Testis (tissue), 3 donors: ENCODE data around the gene HMCN2. TPM values are rescaled to one million over a fixed set of nuclear protein-coding genes. Genes with fewer than 3 reads are reported as not detected.

Experiments used
- DNase-seq: peaks from one replicate; pipeline ENCODE4 v3.0.0-alpha.2; 2019
- H3K27ac ChIP-seq, 2 donors: fragments of 200-600 bp; sonication (generic); one replicate each; pipeline ENCODE4 v1.5.1; 2019
- H3K27me3 ChIP-seq: fragments of 200-600 bp; sonication (generic); one replicate; pipeline ENCODE4 v1.5.1; 2019
- H3K36me3 ChIP-seq: fragments of 200-600 bp; sonication (generic); one replicate; pipeline ENCODE4 v1.5.1; 2017; ENCODE audit warnings: low read depth; ENCODE audit errors: missing control alignments
- H3K4me1 ChIP-seq: fragments of 200-600 bp; sonication (generic); one replicate; pipeline ENCODE4 v1.5.1; 2019
- H3K4me3 ChIP-seq, 2 donors: fragments of 200-600 bp; sonication (generic); one replicate each; pipeline ENCODE4 v1.5.1; 2017 to 2019
- H3K9me3 ChIP-seq: fragments of 200-600 bp; sonication (generic); one replicate; pipeline ENCODE4 v1.5.1; 2017
- POLR2A ChIP-seq: fragments of 450-650 bp; IDR thresholded peaks from one replicate; pipeline ENCODE4 v1.6.1; 2017; ENCODE audit warnings: antibody characterized with exemption, mild to moderate bottlenecking, moderate library complexity
- WGBS, 2 donors: methylation state at CpG; one replicate each; pipeline ENCODE4 v1.1.5; 2018; 5-methylcytosine and 5-hydroxymethylcytosine counted together
- intact Hi-C: fragments of 100-400 bp; cut with DNase I; formaldehyde crosslinking; loops from one replicate; pipeline ENCODE4 v1.15.1; 2023; ENCODE audit warnings: low total_unique reads
- polyA plus RNA-seq: library from polyadenylated mRNA; stranded (reverse); fragments of 350-450 nt; fragmentation: Illumina TruSeq; extraction: RNeasy Lipid Tissue Mini Kit (QIAGEN cat#74804); gene quantifications from one replicate; pipeline ENCODE4 v1.2.3, GENCODE V29; 2014; ENCODE audit warnings: low read depth, low replicate concordance; ENCODE audit not compliant: insufficient read depth
- total RNA-seq, 2 donors: library from RNA; depleted of rRNA; stranded (reverse); fragments of >200 nt; gene quantifications; one replicate each; pipeline ENCODE4 v1.2.3, GENCODE V29; 2016
- TF ChIP-seq, protein P1 (sequence below), 3 experiments: fragments of 450-650 bp in 2 of 3; fragments of 200-600 bp in 1 of 3; sonication (generic) in 1 of 3; IDR thresholded peaks; one replicate each; pipeline ENCODE4 v1.5.1; 2016 to 2019; ENCODE audit warnings: antibody characterized with exemption in 3 of 3, mild to moderate bottlenecking in 2 of 3, moderate library complexity in 1 of 3

Gene HMCN2
- total and polyA plus RNA-seq, 3 donors from 2014 or later: 10.2 to 17.7 (median 15.5) TPM

GRCh38 chr9:130237763-130238524 lies 27.6 kb upstream of the HMCN2 start:
- intact Hi-C loops: loop anchor here (5.0 to 10.0 kb wide), 2 partner anchors 131 to 353 kb away; no protein-coding TSS in a partner anchor
- WGBS, 2 donors: 83 to 88% methylated on average over 17 of the region's 17 CpGs
- no peak overlapping the region for H3K27ac ChIP-seq
- no peaks in the 10 kb centered on the region for H3K4me1 ChIP-seq
- no peaks in the 10 kb centered on the region for H3K27me3 ChIP-seq
- no peak for TF ChIP-seq POLR2A
- TF ChIP-seq, protein P1, sequence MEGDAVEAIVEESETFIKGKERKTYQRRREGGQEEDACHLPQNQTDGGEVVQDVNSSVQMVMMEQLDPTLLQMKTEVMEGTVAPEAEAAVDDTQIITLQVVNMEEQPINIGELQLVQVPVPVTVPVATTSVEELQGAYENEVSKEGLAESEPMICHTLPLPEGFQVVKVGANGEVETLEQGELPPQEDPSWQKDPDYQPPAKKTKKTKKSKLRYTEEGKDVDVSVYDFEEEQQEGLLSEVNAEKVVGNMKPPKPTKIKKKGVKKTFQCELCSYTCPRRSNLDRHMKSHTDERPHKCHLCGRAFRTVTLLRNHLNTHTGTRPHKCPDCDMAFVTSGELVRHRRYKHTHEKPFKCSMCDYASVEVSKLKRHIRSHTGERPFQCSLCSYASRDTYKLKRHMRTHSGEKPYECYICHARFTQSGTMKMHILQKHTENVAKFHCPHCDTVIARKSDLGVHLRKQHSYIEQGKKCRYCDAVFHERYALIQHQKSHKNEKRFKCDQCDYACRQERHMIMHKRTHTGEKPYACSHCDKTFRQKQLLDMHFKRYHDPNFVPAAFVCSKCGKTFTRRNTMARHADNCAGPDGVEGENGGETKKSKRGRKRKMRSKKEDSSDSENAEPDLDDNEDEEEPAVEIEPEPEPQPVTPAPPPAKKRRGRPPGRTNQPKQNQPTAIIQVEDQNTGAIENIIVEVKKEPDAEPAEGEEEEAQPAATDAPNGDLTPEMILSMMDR (IDR thresholded peaks at IDR 0.05): no peak
- H3K36me3 ChIP-seq: no peaks in the 10 kb centered on the region
- H3K9me3 ChIP-seq: no peaks in the 10 kb centered on the region
- no peak overlapping the region for H3K4me3 ChIP-seq
- no peak for DNase-seq

- intact Hi-C loops: loop anchor here (5.0 to 10.0 kb wide), 2 partner anchors 132 to 355 kb away; no protein-coding TSS in a partner anchor
- Histone ChIP-seq H3K27me3 (no peaks in the 10 kb centered on the region), H3K36me3 (no peaks in the 10 kb centered on the region), H3K4me1 (no peaks in the 10 kb centered on the region), H3K27ac (no peak overlapping the region), H3K9me3 (no peaks in the 10 kb centered on the region), H3K4me3 (no peak overlapping the region)
- WGBS, 2 donors: 94 to 97% methylated on average over 3 of the region's 3 CpGs
- no peak for DNase-seq
- TF ChIP-seq, protein P1 (IDR thresholded peaks at IDR 0.05): no peak
- no peak for TF ChIP-seq POLR2A
These were observed 26.2 kb upstream of the HMCN2 start for GRCh38 chr9:130239363-130239695.

- H3K27ac ChIP-seq: no peak overlapping the region
- no peak for TF ChIP-seq POLR2A
- TF ChIP-seq, protein P1 (IDR thresholded peaks at IDR 0.05): no peak
- 68 to 69% methylated on average over 7 to 9 of the region's 9 CpGs for WGBS, 2 donors
- H3K9me3 ChIP-seq: no peaks in the 10 kb centered on the region
- H3K27me3 ChIP-seq: no peaks in the 10 kb centered on the region
- intact Hi-C loops: loop anchor here (5.0 to 10.0 kb wide), 2 partner anchors 132 to 355 kb away; no protein-coding TSS in a partner anchor
- no peak overlapping the region for H3K4me3 ChIP-seq
- no peaks in the 10 kb centered on the region for H3K4me1 ChIP-seq
- no peaks in the 10 kb centered on the region for H3K36me3 ChIP-seq
- DNase-seq: no peak
These were observed 25.8 kb upstream of the HMCN2 start for GRCh38 chr9:130239741-130240241.

DNA sequence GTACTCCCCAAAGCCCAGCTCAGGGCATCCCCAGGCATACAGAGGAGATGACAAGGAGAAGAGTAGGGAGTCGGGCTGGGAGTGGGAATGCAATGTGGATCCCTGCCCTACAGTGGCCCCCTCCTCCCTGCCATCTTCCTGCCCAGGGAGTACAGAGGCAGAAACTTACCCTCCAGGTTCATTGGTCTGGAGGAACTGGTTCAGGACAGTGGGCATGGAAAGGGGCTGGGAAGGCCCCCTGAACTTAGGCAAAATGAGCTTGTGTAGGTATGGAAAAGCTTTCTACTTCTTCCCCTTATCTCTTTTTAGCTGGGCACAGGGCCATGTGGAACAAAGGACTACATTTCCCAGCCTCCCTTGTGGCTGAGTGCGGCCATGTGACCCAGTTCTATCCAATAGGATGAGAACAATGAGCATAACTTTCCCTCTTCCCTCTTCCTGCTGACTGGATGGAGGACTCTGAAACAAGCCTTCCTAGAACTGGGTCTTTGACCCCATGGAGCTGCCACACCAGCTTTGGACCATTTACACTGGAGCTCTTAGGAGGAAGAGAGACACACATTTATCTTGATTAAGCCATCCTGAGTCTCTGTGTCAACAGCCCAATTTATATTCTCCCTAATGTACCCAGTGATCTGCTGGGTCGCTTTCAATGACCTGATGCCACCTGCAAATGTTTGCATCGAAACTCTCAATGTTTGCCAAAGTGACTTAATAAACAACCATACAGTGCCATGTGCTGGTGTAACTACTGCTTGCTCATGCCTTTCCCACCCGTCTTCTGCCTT lies 25.0 kb upstream of the HMCN2 start:
- Histone ChIP-seq H3K9me3 (no peaks in the 10 kb centered on the region), H3K27me3 (no peaks in the 10 kb centered on the region), H3K4me1 (no peaks in the 10 kb centered on the region), H3K36me3 (no peaks in the 10 kb centered on the region), H3K27ac (no peak overlapping the region), H3K4me3 (no peak overlapping the region)
- 74 to 90% methylated on average over 5 of the region's 5 CpGs for WGBS, 2 donors
- TF ChIP-seq POLR2A: no peak
- TF ChIP-seq, protein P1 (IDR thresholded peaks at IDR 0.05): no peak
- intact Hi-C loops: no loop called here
- peak; percentile 79 for DNase-seq
